Activated naive CD4-positive, alpha-beta T cell treated with anti-CD3 and anti-CD28 coated beads for 36 hours (primary cell): Measurements from ENCODE around the gene CLK3. TPM values are rescaled to one million over a fixed set of nuclear protein-coding genes. Genes with fewer than 3 reads are reported as not detected.

ENCODE experiments used
- CTCF ChIA-PET: fragments of 350-600 bp; sonication (Branson Sonifier 250); formaldehyde crosslinking; loops from one replicate; lab custom pipeline; 2021; ENCODE audit warnings: antibody characterized with exemption; lab: Charles Lee
- DNase-seq: peaks from one replicate; pipeline ENCODE4 v3.0.0-alpha.2; 2020
- H3K27ac Mint-ChIP-seq: one replicate; pipeline ENCODE4 v1.8.0; 2021; ENCODE audit warnings: mild to moderate bottlenecking, mixed read lengths
- H3K27me3 Mint-ChIP-seq: one replicate; pipeline ENCODE4 v1.8.0; 2021; ENCODE audit warnings: low read depth, mixed read lengths
- H3K36me3 Mint-ChIP-seq: one replicate; pipeline ENCODE4 v1.8.0; 2021; ENCODE audit warnings: low read depth, mixed read lengths
- H3K4me1 Mint-ChIP-seq: one replicate; pipeline ENCODE4 v1.8.0; 2021; ENCODE audit warnings: low read depth, mixed read lengths
- H3K4me3 Mint-ChIP-seq: one replicate; pipeline ENCODE4 v1.8.0; 2021; ENCODE audit warnings: mild to moderate bottlenecking, moderate library complexity, mixed read lengths
- H3K9me3 Mint-ChIP-seq: one replicate; pipeline ENCODE4 v1.8.0; 2021; ENCODE audit warnings: mixed read lengths
- intact Hi-C: fragments of 100-400 bp; cut with micrococcal nuclease; formaldehyde crosslinking; loops from one replicate; pipeline ENCODE4 v1.15.1; 2023
- total RNA-seq, 2 experiments: library from RNA; stranded (reverse); gene quantifications; one replicate each; pipeline ENCODE4 v1.2.3, GENCODE V29; 2021

Gene CLK3
- total RNA-seq, 2 experiments from 2014 or later, result 124 TPM

- Mint-ChIP-seq H3K27me3 (no peaks in the 10 kb centered on the region), H3K27ac (peak overlapping the region; percentile 95), H3K36me3 (peaks cover 2% of the 10 kb centered on the region), H3K9me3 (no peaks in the 10 kb centered on the region), H3K4me3 (peak overlapping the region; percentile 90), H3K4me1 (peaks cover 33% of the 10 kb centered on the region)
- intact Hi-C loops, result loop anchor here (1.0 to 2.0 kb wide), 5 partner anchors 17 to 836 kb away; partner anchors contain the start of genes ARID3B, SIN3A, UBL7 and ULK3
- CTCF ChIA-PET, result interaction anchor here (1.4 kb wide), 1 partner anchor 17 kb away, joined by 6 read pairs; no protein-coding TSS in a partner anchor
- DNase-seq, result peak; percentile 81
Observed at GRCh38 chr15:74614744-74615507, 710 bp upstream of the CLK3 start.

DNA sequence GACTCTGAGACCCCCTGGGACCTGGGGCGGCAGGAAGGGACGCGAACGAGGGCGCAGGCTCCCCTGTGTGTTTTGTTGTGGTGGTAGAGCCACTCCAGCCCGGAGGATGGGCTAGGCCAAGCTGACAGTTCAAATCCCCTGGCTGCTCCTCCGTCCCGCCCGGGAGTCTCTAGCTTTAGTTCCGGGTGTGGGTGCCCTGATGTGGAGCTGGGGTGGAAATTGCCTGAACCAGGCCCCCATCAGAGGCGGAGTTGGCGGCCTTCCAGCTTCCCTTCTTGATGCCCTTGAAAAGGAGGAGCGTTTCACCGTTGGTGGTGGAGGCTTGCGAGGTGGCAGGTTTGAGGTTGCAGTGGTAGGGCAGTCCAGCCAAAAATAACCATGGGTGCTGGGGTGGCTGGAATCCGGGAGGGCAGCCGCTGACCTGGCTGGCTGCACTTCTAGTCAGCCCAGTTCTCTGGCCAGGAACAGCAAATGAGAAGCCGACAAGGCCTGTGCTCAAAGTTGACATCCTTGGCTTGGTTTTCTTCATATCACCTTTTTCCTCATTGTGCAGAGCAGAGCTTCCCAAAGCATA lies 817 bp downstream of the CLK3 start:
- Mint-ChIP-seq H3K4me1 (peaks cover 46% of the 10 kb centered on the region), H3K9me3 (no peaks in the 10 kb centered on the region), H3K4me3 (peak overlapping the region; percentile 90), H3K36me3 (peaks cover 12% of the 10 kb centered on the region), H3K27ac (peak overlapping the region; percentile 90), H3K27me3 (no peaks in the 10 kb centered on the region)
- DNase-seq, result peak; percentile 72
- CTCF ChIA-PET, result interaction anchor here (0.6 to 10.0 kb wide), 12 partner anchors 11 to 751 kb away, joined by 3 to 180 read pairs (median 4); partner anchors contain the start of gene MAN2C1
- intact Hi-C loops, result no loop called here

DNA sequence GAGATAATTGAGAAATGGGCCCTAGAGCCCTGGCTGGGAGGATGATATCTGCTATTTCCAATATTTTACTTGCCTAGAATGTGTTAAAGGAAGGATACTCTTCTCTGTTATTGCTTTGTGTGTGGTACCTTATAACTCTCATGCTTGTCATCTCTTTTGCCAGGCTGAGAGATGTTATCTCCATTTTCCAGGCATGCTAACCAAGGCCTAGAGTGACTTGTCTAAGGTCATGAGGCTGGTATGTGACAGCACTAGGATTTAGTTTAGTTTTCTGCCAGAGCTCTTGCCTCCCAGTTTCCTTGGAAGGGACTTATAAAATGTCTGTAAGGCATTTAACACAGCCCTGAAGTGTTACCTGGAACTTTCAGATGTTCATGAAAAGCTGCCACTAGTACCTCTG lies 1.4 kb downstream of the CLK3 start:
- intact Hi-C loops, result no loop called here
- CTCF ChIA-PET, result interaction anchor here (0.5 to 10.0 kb wide), 13 partner anchors 10 to 751 kb away, joined by 3 to 180 read pairs (median 4); partner anchors contain the start of gene MAN2C1
- Mint-ChIP-seq H3K36me3 (peaks cover 17% of the 10 kb centered on the region), H3K4me1 (peaks cover 47% of the 10 kb centered on the region), H3K27me3 (no peaks in the 10 kb centered on the region), H3K27ac (peak overlapping the region; percentile 90), H3K9me3 (no peaks in the 10 kb centered on the region), H3K4me3 (peak overlapping the region; percentile 90)
- no peak for DNase-seq

GRCh38 chr15:74618841-74619596 lies 3.4 kb downstream of the CLK3 start:
- Mint-ChIP-seq H3K4me1 (peaks cover 50% of the 10 kb centered on the region), H3K27me3 (no peaks in the 10 kb centered on the region), H3K4me3 (no peak overlapping the region), H3K36me3 (peaks cover 30% of the 10 kb centered on the region), H3K9me3 (no peaks in the 10 kb centered on the region), H3K27ac (peak overlapping the region; percentile 63)
- CTCF ChIA-PET, result interaction anchor here (1.7 to 10.0 kb wide), 4 partner anchors 9 to 158 kb away, joined by 6 to 180 read pairs (median 24); no protein-coding TSS in a partner anchor
- intact Hi-C loops, result no loop called here
- DNase-seq, result no peak

GRCh38 chr15:74619916-74620635 lies 4.4 kb downstream of the CLK3 start:
- CTCF ChIA-PET, result interaction anchor here (1.0 to 10.0 kb wide), 4 partner anchors 8 to 157 kb away, joined by 3 to 180 read pairs (median 23); no protein-coding TSS in a partner anchor
- intact Hi-C loops, result loop anchor here (2.0 kb wide), 1 partner anchor 245 kb away; no protein-coding TSS in a partner anchor
- no peak overlapping the region for H3K27ac Mint-ChIP-seq
- no peak overlapping the region for H3K4me3 Mint-ChIP-seq
- H3K36me3 Mint-ChIP-seq, result peaks cover 33% of the 10 kb centered on the region
- H3K4me1 Mint-ChIP-seq, result peaks cover 50% of the 10 kb centered on the region
- H3K27me3 Mint-ChIP-seq, result no peaks in the 10 kb centered on the region
- H3K9me3 Mint-ChIP-seq, result no peaks in the 10 kb centered on the region
- no peak for DNase-seq

DNA sequence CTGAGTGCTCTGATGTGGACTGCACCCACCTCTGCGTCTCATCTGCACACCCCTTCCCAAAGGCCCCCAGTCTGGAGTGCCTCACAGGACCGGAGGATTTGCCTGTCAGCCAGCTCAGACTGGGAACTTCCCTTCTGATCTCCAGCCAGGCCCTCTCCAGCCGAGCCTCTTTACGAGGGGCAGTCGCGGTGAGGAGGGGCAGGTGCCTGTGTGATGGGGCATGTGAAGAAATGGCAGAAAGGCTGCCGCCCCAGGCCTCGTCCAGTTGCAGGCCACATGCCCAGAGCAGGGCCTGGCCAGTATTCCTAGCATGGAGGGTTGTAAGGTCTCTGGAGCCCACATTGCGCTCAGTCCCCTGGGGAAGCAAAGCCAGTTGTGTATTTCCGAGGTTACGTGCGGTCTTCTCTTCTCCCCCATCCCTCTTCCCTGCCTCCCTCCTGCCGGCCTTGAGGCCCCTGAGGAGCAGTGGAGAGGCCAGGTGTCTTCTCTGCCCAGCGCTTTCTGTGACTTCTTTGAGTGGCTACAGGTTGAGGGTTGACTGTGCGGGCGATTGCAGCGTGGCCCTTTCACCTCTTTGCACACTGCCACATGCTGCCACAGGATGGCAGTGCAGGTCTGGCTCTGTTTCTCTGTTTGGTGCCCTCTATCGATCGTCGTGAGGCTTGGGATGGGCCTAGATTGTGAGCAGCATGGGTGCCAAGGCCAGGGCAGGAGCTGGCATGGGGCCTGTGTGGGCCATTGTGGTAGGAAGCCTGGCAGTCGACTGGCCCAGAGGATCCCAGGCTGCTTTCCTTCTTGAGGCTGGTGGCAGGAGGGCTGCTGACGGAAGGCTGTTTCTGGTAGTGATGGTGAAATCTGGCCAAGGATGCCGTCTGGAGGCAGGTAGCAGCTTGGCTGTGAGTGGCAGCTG lies 5.3 kb downstream of the CLK3 start:
- peak overlapping the region; percentile 79 for H3K27ac Mint-ChIP-seq
- H3K9me3 Mint-ChIP-seq, result no peaks in the 10 kb centered on the region
- H3K4me1 Mint-ChIP-seq, result peaks cover 53% of the 10 kb centered on the region
- intact Hi-C loops, result loop anchor here (2.0 kb wide), 1 partner anchor 246 kb away; no protein-coding TSS in a partner anchor
- CTCF ChIA-PET, result interaction anchor here (0.6 to 10.0 kb wide), 15 partner anchors 15 to 334 kb away, joined by 3 to 180 read pairs (median 4); partner anchors contain the start of genes CPLX3 and CYP1A1
- H3K27me3 Mint-ChIP-seq, result no peaks in the 10 kb centered on the region
- H3K4me3 Mint-ChIP-seq, result no peak overlapping the region
- peak; percentile 88 for DNase-seq
- H3K36me3 Mint-ChIP-seq, result peaks cover 36% of the 10 kb centered on the region

GRCh38 chr15:74621546-74621920 lies 5.9 kb downstream of the CLK3 start:
- Mint-ChIP-seq H3K27me3 (no peaks in the 10 kb centered on the region), H3K4me3 (no peak overlapping the region), H3K9me3 (no peaks in the 10 kb centered on the region), H3K36me3 (peaks cover 36% of the 10 kb centered on the region), H3K27ac (peak overlapping the region; percentile 79), H3K4me1 (peaks cover 56% of the 10 kb centered on the region)
- no peak for DNase-seq
- intact Hi-C loops, result loop anchor here (2.0 kb wide), 1 partner anchor 247 kb away; no protein-coding TSS in a partner anchor
- CTCF ChIA-PET, result interaction anchor here (0.6 to 10.0 kb wide), 14 partner anchors 14 to 333 kb away, joined by 3 to 180 read pairs (median 4); partner anchors contain the start of genes CPLX3 and CYP1A1

DNA sequence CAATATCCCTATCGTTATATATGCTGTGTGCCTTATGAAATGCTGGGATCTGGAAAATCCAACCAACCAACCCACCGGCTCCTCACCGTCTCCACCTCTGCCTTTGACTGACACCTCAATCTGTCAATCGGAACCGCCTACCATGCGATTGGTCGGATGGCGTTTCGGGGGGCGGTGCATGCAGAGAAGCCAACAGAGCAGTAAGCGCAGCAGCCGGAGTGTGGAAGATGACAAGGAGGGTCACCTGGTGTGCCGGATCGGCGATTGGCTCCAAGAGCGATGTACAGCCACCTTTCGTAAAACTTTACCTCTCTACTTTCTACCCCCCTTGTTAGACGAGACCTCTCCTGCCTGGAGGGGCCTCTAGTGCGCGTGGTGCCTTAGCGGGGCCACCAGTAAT lies 6.3 kb downstream of the CLK3 start:
- CTCF ChIA-PET, result interaction anchor here (0.6 to 10.0 kb wide), 12 partner anchors 14 to 653 kb away, joined by 3 to 180 read pairs (median 4); partner anchors contain the start of gene CYP1A1
- H3K27me3 Mint-ChIP-seq, result no peaks in the 10 kb centered on the region
- intact Hi-C loops, result loop anchor here (2.0 kb wide), 1 partner anchor 247 kb away; no protein-coding TSS in a partner anchor
- peaks cover 36% of the 10 kb centered on the region for H3K36me3 Mint-ChIP-seq
- no peak overlapping the region for H3K27ac Mint-ChIP-seq
- no peak for DNase-seq
- no peaks in the 10 kb centered on the region for H3K9me3 Mint-ChIP-seq
- H3K4me1 Mint-ChIP-seq, result peaks cover 52% of the 10 kb centered on the region
- H3K4me3 Mint-ChIP-seq, result no peak overlapping the region

DNA sequence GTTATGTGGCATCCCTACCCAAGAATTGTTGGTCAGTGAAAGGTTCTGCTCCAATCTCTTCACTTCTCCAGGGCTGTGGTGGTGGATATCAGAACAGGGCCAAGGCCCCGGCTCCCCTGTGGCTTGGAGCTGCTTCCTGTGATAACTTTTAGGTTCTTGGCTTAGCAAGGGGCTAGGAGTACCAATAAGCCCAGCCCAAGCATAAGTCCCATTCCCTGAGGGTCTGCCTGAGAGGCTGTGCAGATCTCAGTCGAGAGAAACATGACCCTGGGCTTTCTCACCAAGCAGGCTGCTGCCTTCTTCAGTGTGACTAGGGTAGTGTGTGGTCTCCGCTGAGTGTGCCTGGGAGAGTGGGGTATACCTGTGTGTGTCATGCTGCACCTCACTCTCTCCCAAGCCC lies 7.1 kb downstream of the CLK3 start:
- Mint-ChIP-seq H3K36me3 (peaks cover 36% of the 10 kb centered on the region), H3K4me3 (no peak overlapping the region), H3K9me3 (no peaks in the 10 kb centered on the region), H3K27me3 (no peaks in the 10 kb centered on the region), H3K27ac (peak overlapping the region; percentile 41), H3K4me1 (peaks cover 44% of the 10 kb centered on the region)
- intact Hi-C loops, result no loop called here
- CTCF ChIA-PET, result interaction anchor here (0.6 to 10.0 kb wide), 5 partner anchors 13 to 652 kb away, joined by 3 to 180 read pairs (median 4); no protein-coding TSS in a partner anchor
- DNase-seq, result no peak

DNA sequence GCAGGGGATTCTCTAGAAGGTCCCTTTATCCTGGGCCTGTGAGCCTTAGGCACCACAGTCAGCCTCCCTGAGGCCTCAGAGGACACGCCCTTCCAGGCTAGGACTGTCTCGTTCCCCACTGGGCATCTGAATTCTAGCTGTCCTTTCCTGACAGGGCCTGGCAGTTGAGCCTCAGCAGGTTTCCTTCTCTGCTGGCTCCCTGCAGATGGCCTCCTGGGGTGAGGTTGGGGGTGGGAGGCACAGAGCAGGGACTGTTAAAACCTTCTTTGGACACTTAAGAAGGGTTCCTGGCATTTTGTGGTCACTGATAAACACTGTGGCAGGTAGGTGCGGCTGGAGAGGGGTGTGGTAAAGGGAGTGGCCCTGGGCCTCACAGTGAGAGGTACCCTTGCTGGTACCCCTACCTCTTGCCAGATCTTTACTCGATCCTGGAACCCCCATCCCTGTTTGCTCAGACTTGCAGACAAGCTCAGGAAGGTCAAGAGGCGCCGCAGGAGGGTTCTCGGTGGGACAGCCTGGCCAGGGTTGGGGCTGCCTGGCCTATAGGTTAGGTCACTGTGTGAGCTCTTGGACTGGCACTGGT lies 8.5 kb downstream of the CLK3 start:
- Mint-ChIP-seq H3K27me3 (no peaks in the 10 kb centered on the region), H3K9me3 (no peaks in the 10 kb centered on the region), H3K36me3 (peaks cover 46% of the 10 kb centered on the region), H3K4me3 (no peak overlapping the region), H3K4me1 (peaks cover 30% of the 10 kb centered on the region), H3K27ac (no peak overlapping the region)
- no peak for DNase-seq
- CTCF ChIA-PET, result interaction anchor here (4.0 to 10.0 kb wide), 2 partner anchors 12 to 146 kb away, joined by 33 to 180 read pairs; no protein-coding TSS in a partner anchor
- intact Hi-C loops, result no loop called here
